GM23338 (cell line): Measurements from ENCODE around the gene PRDM11.

Experiments
- CREB1 ChIP-seq: fragments of 250-450 bp; sonication (Bioruptor Pico); IDR thresholded peaks from 2 replicates; pipeline ENCODE4 v1.5.0; 2020; ENCODE audit warnings: low read depth, mild to moderate bottlenecking, moderate library complexity
- POLR2AphosphoS5 ChIP-seq: IDR thresholded peaks from 2 replicates; pipeline ENCODE4 v1.6.1; 2016; ENCODE audit warnings: antibody characterized with exemption, low read depth
- TF ChIP-seq, protein P1 (sequence below), 2 experiments: fragments of 200-600 bp in 1 of 2; sonication (generic) in 1 of 2; conservative IDR thresholded peaks; 2 replicates each; pipeline versions ENCODE4 v1.5.1 to v1.6.1; 2016 to 2017; ENCODE audit warnings: antibody characterized with exemption in 2 of 2, low read depth in 2 of 2, mild to moderate bottlenecking in 2 of 2, moderate library complexity in 1 of 2
- TF ChIP-seq, protein P2 (sequence below): IDR thresholded peaks from one replicate; pipeline ENCODE4 v1.6.1; 2018; ENCODE audit warnings: antibody characterized with exemption; ENCODE audit not compliant: unreplicated experiment

DNA sequence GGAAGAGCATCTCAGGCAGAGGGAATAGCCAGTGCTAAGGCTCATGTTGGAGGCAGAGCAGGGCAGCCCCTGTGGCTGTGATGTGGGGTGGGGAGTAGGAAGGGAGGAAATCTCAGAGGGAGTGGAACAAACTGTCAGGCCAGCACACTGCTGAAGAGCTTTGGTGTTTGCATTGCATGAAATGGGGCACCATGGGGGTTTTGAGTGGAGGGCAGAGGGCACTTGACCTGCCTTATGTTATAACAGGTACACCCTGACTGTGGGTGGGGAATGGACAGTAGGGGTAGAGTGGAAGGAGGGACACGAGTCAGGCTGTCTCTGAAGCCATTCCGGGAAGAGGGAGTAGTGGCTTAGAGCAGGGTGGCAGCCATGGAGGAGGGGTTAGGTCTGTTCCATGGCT, 24.0 kb downstream of the PRDM11 start:
- no peak for TF ChIP-seq CREB1 (CRISPR knock-in tag)
- TF ChIP-seq, protein P1, sequence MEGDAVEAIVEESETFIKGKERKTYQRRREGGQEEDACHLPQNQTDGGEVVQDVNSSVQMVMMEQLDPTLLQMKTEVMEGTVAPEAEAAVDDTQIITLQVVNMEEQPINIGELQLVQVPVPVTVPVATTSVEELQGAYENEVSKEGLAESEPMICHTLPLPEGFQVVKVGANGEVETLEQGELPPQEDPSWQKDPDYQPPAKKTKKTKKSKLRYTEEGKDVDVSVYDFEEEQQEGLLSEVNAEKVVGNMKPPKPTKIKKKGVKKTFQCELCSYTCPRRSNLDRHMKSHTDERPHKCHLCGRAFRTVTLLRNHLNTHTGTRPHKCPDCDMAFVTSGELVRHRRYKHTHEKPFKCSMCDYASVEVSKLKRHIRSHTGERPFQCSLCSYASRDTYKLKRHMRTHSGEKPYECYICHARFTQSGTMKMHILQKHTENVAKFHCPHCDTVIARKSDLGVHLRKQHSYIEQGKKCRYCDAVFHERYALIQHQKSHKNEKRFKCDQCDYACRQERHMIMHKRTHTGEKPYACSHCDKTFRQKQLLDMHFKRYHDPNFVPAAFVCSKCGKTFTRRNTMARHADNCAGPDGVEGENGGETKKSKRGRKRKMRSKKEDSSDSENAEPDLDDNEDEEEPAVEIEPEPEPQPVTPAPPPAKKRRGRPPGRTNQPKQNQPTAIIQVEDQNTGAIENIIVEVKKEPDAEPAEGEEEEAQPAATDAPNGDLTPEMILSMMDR (conservative IDR thresholded peaks at IDR 0.05; ENCODE audit: low read depth in 2 of 2) = no peak
- TF ChIP-seq, protein P2, sequence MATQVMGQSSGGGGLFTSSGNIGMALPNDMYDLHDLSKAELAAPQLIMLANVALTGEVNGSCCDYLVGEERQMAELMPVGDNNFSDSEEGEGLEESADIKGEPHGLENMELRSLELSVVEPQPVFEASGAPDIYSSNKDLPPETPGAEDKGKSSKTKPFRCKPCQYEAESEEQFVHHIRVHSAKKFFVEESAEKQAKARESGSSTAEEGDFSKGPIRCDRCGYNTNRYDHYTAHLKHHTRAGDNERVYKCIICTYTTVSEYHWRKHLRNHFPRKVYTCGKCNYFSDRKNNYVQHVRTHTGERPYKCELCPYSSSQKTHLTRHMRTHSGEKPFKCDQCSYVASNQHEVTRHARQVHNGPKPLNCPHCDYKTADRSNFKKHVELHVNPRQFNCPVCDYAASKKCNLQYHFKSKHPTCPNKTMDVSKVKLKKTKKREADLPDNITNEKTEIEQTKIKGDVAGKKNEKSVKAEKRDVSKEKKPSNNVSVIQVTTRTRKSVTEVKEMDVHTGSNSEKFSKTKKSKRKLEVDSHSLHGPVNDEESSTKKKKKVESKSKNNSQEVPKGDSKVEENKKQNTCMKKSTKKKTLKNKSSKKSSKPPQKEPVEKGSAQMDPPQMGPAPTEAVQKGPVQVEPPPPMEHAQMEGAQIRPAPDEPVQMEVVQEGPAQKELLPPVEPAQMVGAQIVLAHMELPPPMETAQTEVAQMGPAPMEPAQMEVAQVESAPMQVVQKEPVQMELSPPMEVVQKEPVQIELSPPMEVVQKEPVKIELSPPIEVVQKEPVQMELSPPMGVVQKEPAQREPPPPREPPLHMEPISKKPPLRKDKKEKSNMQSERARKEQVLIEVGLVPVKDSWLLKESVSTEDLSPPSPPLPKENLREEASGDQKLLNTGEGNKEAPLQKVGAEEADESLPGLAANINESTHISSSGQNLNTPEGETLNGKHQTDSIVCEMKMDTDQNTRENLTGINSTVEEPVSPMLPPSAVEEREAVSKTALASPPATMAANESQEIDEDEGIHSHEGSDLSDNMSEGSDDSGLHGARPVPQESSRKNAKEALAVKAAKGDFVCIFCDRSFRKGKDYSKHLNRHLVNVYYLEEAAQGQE = no peak
- no peak for TF ChIP-seq POLR2AphosphoS5
